AG20443 (cell line): ENCODE results near the gene TLR6.
A peak's percentile ranks its signal among the peaks of the same experiment; 100 is the strongest.

Source experiments
- DNase-seq: peaks from one replicate; pipeline ENCODE4 v3.0.0; 2012; ENCODE audit warnings: low spot score, mixed read lengths

Gene TLR6

GRCh38 chr4:38856524-38857337, at the start of gene TLR6:
TLR6 (minus strand) TSS chr4:38856817; CDS start chr4:38829473, 27,344 bp downstream.
- no peak for DNase-seq

GRCh38 chr4:38905652-38906385, 49.2 kb upstream of the TLR6 start:
- no peak for DNase-seq

GRCh38 chr4:38904682-38905081, 48.1 kb upstream of the TLR6 start:
- DNase-seq: no peak

GRCh38 chr4:38904090-38904666, 47.6 kb upstream of the TLR6 start:
- DNase-seq: no peak

- DNase-seq: peak; percentile 25
Observed at GRCh38 chr4:38902695-38903094, 46.1 kb upstream of the TLR6 start.

- DNase-seq: no peak
Observed at GRCh38 chr4:38902221-38902620, 45.6 kb upstream of the TLR6 start.

- DNase-seq: no peak
Observed at GRCh38 chr4:38898245-38898644, 41.6 kb upstream of the TLR6 start.

- DNase-seq: no peak
Observed at GRCh38 chr4:38896940-38897339, 40.3 kb upstream of the TLR6 start.

GRCh38 chr4:38894322-38894982, 37.8 kb upstream of the TLR6 start:
- DNase-seq: no peak

GRCh38 chr4:38891051-38891983, 34.7 kb upstream of the TLR6 start:
- DNase-seq: no peak

- peak; percentile 70 for DNase-seq
Observed at GRCh38 chr4:38889143-38889542, 32.5 kb upstream of the TLR6 start.

- DNase-seq: no peak
Observed at GRCh38 chr4:38884254-38884653, 27.6 kb upstream of the TLR6 start.

- no peak for DNase-seq
Observed at GRCh38 chr4:38876636-38877035, 20.0 kb upstream of the TLR6 start.

- DNase-seq: no peak
Observed at GRCh38 chr4:38873290-38873944, 16.8 kb upstream of the TLR6 start.

- peak; percentile 66 for DNase-seq
Observed at GRCh38 chr4:38872620-38873019, 16.0 kb upstream of the TLR6 start.

- no peak for DNase-seq
Observed at GRCh38 chr4:38871593-38871992, 15.0 kb upstream of the TLR6 start.

GRCh38 chr4:38870098-38870808, 13.6 kb upstream of the TLR6 start:
- no peak for DNase-seq

GRCh38 chr4:38869511-38869910, 12.9 kb upstream of the TLR6 start:
- DNase-seq: peak; percentile 27

GRCh38 chr4:38868059-38868960, 11.7 kb upstream of the TLR6 start:
- peak; percentile 45 for DNase-seq
